Activated CD8-positive, alpha-beta memory T cell treated with anti-CD3 and anti-CD28 coated beads, Interleukin-2, amount 10 ng/mL, durations not matched to agents 7 days and 5 days (primary cell): ENCODE results near the gene ANKFY1. TPM values are rescaled to one million over a fixed set of nuclear protein-coding genes. Genes with fewer than 3 reads are reported as not detected.

ENCODE experiments used
- ATAC-seq: fragments of 150-1000 bp; cut with Tn5 transposase; one replicate; pipeline ENCODE4 v1.10.0; 2021; ENCODE audit warnings: moderate library complexity
- CTCF ChIA-PET: fragments of 350-600 bp; sonication (Branson Sonifier 250); formaldehyde crosslinking; loops from one replicate; lab custom pipeline; 2021; ENCODE audit warnings: antibody characterized with exemption; lab: Charles Lee
- DNase-seq: peaks from one replicate; pipeline ENCODE4 v3.0.0-alpha.2; 2020
- H3K27ac Mint-ChIP-seq: one replicate; pipeline ENCODE4 v1.8.0; 2021; ENCODE audit warnings: mild to moderate bottlenecking, mixed read lengths
- H3K27me3 Mint-ChIP-seq: one replicate; pipeline ENCODE4 v1.8.0; 2021; ENCODE audit warnings: mixed read lengths
- H3K36me3 Mint-ChIP-seq: one replicate; pipeline ENCODE4 v1.8.0; 2021; ENCODE audit warnings: mild to moderate bottlenecking, mixed read lengths
- H3K4me1 Mint-ChIP-seq: one replicate; pipeline ENCODE4 v1.8.0; 2021; ENCODE audit warnings: mixed read lengths
- H3K4me3 Mint-ChIP-seq: one replicate; pipeline ENCODE4 v1.8.0; 2021; ENCODE audit warnings: mild to moderate bottlenecking, moderate library complexity, mixed read lengths
- H3K9me3 Mint-ChIP-seq: one replicate; pipeline ENCODE4 v1.8.0; 2022; ENCODE audit warnings: low read depth, mixed read lengths
- total RNA-seq, 2 experiments: library from RNA; stranded (reverse); gene quantifications; one replicate each; pipeline ENCODE4 v1.2.3, GENCODE V29; 2021

ANKFY1 gene
- total RNA-seq, 2 experiments from 2014 or later, result 63.8 to 103 TPM

DNA sequence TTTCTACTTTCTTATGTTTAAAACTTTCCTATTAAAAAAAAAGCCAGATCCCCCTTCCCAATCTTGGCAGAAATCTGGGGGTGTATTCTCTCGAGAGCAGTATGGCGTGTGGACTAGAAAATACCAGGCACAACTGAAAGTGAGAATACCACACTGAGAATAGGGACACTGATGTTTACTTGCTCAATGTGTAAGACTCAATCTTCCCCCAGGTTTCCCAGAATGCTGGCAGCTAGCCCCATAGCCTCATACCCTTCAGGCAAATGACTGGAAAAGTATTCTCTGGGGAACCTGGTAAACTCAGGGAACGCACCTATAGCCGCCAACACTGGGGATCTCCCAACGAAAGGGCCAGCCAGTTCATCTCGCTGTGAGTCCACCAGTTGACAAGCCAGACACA lies 136.2 kb downstream of the ANKFY1 start:
- ATAC-seq (no peak), DNase-seq (no peak)
- CTCF ChIA-PET, result interaction anchor here (1.5 kb wide), 1 partner anchor 12 kb away, joined by 3 read pairs; no protein-coding TSS in a partner anchor
- no peaks in the 10 kb centered on the region for H3K27me3 Mint-ChIP-seq
- H3K4me1 Mint-ChIP-seq, result peaks cover 16% of the 10 kb centered on the region
- H3K9me3 Mint-ChIP-seq, result no peaks in the 10 kb centered on the region
- H3K27ac Mint-ChIP-seq, result no peak overlapping the region
- H3K36me3 Mint-ChIP-seq, result peaks cover 28% of the 10 kb centered on the region
- no peak overlapping the region for H3K4me3 Mint-ChIP-seq

GRCh38 chr17:4125552-4125951 lies 138.2 kb downstream of the ANKFY1 start:
- DNase-seq, result no peak
- CTCF ChIA-PET, result interaction anchor here (1.3 kb wide), 1 partner anchor 47 kb away, joined by 3 read pairs; no protein-coding TSS in a partner anchor
- no peak for ATAC-seq
- Mint-ChIP-seq H3K4me1 (peaks cover 11% of the 10 kb centered on the region), H3K27ac (no peak overlapping the region), H3K27me3 (no peaks in the 10 kb centered on the region), H3K36me3 (peaks cover 24% of the 10 kb centered on the region), H3K9me3 (no peaks in the 10 kb centered on the region), H3K4me3 (no peak overlapping the region)

- Mint-ChIP-seq H3K9me3 (no peaks in the 10 kb centered on the region), H3K27me3 (no peaks in the 10 kb centered on the region), H3K27ac (no peak overlapping the region), H3K4me1 (peaks cover 10% of the 10 kb centered on the region), H3K4me3 (no peak overlapping the region), H3K36me3 (peaks cover 21% of the 10 kb centered on the region)
- CTCF ChIA-PET, result interaction anchor here (1.3 kb wide), 1 partner anchor 47 kb away, joined by 3 read pairs; no protein-coding TSS in a partner anchor
- DNase-seq (no peak), ATAC-seq (no peak)
Observed at GRCh38 chr17:4124999-4125398, 138.8 kb downstream of the ANKFY1 start.

DNA sequence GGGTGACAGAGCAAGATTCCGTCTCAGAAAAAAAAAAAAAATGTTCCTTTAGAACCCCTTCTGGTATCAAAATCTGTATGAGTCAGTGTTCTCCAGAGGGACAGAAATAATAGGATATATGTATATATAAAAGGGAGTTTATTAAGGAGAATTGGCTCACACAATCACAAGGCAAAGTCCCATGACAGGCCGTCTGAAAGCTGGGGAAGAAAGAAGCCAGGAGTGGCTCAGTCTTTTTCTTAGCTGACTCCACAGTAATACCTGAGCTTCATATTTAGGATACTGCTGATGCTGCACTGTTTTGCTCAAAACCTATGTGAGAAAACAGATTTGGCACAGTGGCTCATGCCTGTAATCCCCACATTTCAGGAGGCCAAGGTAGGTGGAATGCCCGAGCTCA lies 143.4 kb downstream of the ANKFY1 start:
- Mint-ChIP-seq H3K4me1 (no peaks in the 10 kb centered on the region), H3K27ac (no peak overlapping the region), H3K27me3 (no peaks in the 10 kb centered on the region), H3K4me3 (no peak overlapping the region), H3K36me3 (peaks cover 17% of the 10 kb centered on the region), H3K9me3 (no peaks in the 10 kb centered on the region)
- DNase-seq (no peak), ATAC-seq (no peak)
- CTCF ChIA-PET, result interaction anchor here (1.4 kb wide), 1 partner anchor 80 kb away, joined by 3 read pairs; no protein-coding TSS in a partner anchor

DNA sequence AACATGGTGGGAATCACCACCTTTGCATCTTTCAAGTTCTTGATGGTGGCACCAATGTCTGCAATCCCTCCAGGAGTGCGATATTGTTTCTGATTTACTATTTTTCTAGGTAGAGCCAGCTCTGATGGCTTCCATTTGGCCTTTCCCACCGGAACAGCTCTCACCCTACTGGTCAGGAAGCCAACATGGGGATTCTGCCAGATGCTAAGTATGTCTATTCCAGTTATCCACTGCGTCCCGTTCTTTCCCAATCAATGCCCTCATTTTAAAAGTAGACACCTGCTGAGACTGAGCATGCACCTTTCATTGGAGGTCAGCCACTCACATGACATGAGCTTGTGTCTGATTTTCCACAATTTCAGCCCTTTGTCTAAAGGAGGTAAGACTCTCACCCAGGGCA lies 144.5 kb downstream of the ANKFY1 start:
- no peak for DNase-seq
- no peak for ATAC-seq
- Mint-ChIP-seq H3K27ac (no peak overlapping the region), H3K9me3 (no peaks in the 10 kb centered on the region), H3K4me3 (no peak overlapping the region), H3K4me1 (no peaks in the 10 kb centered on the region), H3K36me3 (peaks cover 19% of the 10 kb centered on the region), H3K27me3 (no peaks in the 10 kb centered on the region)
- CTCF ChIA-PET, result interaction anchor here (1.4 kb wide), 1 partner anchor 81 kb away, joined by 3 read pairs; no protein-coding TSS in a partner anchor

- DNase-seq (no peak), ATAC-seq (no peak)
- no peaks in the 10 kb centered on the region for H3K9me3 Mint-ChIP-seq
- H3K4me3 Mint-ChIP-seq, result no peak overlapping the region
- peak overlapping the region; percentile 52 for H3K27ac Mint-ChIP-seq
- H3K27me3 Mint-ChIP-seq, result no peaks in the 10 kb centered on the region
- CTCF ChIA-PET, result no interaction called here
- no peaks in the 10 kb centered on the region for H3K4me1 Mint-ChIP-seq
- peaks cover 18% of the 10 kb centered on the region for H3K36me3 Mint-ChIP-seq
Observed at GRCh38 chr17:4118015-4118743, 145.6 kb downstream of the ANKFY1 start.

- no peaks in the 10 kb centered on the region for H3K27me3 Mint-ChIP-seq
Observed at GRCh38 chr17:4116516-4116915, 147.3 kb downstream of the ANKFY1 start.

More at GRCh38 chr17:4116516-4116915, 147.3 kb downstream of the ANKFY1 start:
- H3K4me3 Mint-ChIP-seq, result no peak overlapping the region
- CTCF ChIA-PET, result no interaction called here
- peaks cover 20% of the 10 kb centered on the region for H3K36me3 Mint-ChIP-seq
- no peak for DNase-seq
- no peaks in the 10 kb centered on the region for H3K4me1 Mint-ChIP-seq
- H3K9me3 Mint-ChIP-seq, result no peaks in the 10 kb centered on the region
- no peak for ATAC-seq
- no peak overlapping the region for H3K27ac Mint-ChIP-seq

Other genes starting within 250 kb of the ANKFY1 start
- 10 to 100 TPM; 49.6 to 61.9 TPM for gene ZZEF1, start 120.9 kb downstream of the ANKFY1 start, total RNA-seq
- 1 to 10 TPM; 7.2 to 8.6 TPM for gene CYB5D2, start 120.8 kb downstream of the ANKFY1 start, total RNA-seq
- 10 to 100 TPM; 77.1 to 83.0 TPM for gene UBE2G1, start 102.7 kb upstream of the ANKFY1 start, total RNA-seq
- gene SPNS3, start 170.0 kb upstream of the ANKFY1 start, total RNA-seq, result 10 to 100 TPM; 17.6 to 39.1 TPM
- gene SPNS2, start 234.9 kb upstream of the ANKFY1 start, total RNA-seq, result 1 to 10 TPM; 1.1 to 1.9 TPM